Stimulated activated CD4-positive, alpha-beta T cell treated with anti-CD3 and anti-CD28 coated beads, Interleukin-4, amount 100 ng/mL, for 1 hour (primary cell): ENCODE data around the gene MYL1.

Source experiments
- DNase-seq: peaks from one replicate; pipeline ENCODE4 v3.0.0-alpha.2; 2020

Gene MYL1

GRCh38 chr2:210315015-210315788 is at the start of gene MYL1:
Gene MYL1 (minus strand): TSS chr2:210315174. CDS start chr2:210315042, 132 bp downstream.
- DNase-seq: no peak

DNA sequence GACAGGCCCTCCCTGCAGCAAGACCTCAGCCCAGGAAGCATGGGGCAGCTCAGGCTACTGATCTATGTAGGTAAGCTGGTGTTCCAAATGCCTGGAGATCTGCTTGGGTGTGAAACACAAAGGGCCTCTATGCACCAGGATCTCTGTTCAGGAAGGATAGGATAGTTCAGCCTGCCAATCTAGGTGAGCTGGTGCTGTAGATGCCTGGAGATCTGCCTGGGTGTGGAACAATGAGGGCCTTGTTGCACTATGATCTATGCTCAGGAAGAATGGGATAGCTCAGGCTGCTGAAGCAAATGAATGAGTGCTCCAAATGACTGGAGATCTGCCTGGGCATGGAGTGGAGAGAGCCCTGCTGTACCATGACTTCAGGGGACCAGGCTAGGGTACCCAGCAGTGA is 48.9 kb upstream of the MYL1 start:
- no peak for DNase-seq

GRCh38 chr2:210363261-210363660 is 48.3 kb upstream of the MYL1 start:
- no peak for DNase-seq

DNA sequence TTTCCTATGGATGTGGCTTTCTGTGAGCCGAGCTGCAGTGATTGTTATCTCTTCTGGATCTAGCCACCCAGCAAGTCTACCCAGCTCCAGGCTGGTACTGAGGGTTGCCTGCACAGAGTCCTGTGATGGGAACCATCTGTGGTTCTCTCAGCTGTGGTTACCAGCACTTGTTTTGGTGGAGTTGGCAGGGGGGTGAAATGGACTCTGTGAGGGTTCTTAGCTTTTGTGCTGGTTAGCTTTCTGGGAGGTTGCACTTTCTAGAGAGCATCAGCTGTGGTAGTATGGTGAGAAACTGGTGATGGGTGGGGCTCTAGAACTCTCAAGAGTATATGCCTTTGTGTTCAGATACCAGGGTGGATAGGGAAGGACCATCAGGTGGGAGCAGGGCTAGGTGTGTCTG is 45.4 kb upstream of the MYL1 start:
- DNase-seq: no peak

GRCh38 chr2:210356944-210357343 is 42.0 kb upstream of the MYL1 start:
- no peak for DNase-seq

DNA sequence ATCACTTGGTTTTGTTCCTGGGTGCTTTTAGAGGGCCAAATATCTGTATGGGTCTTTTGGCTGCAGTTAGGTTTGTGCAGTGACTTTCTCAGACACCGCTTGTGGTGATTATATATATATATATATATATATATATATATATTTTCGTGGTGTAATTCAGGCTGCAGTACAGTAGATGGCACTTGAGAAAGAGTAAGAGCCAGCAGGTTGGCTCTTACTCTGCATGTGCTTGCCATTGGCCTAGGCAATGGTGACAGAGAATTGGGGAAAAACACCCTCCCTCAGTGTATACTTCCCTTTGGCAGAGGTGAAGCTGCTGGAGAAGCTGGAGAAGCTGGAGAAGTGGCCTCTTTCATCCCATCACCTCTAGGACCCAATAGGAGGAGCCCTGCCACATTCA is 22.2 kb upstream of the MYL1 start:
- no peak for DNase-seq

DNA sequence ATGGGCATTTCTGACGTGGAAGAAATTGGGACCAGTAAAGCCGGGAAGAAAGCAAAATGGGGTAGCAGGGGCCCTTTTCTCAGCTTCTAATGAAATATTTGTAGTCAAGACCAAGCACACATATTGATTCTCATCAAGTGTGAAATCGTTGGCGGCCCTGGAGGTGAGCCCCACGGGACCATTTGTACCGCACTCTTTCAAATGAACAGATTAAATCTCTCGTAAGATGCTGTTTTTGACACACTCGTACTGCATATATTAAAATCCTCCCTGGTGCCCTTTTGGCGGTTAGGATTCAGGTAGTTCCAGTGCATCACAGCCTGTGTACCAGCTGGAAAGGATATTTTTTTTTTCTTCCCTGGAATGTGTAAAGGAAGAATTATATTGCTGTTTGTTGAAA is 9.9 kb upstream of the MYL1 start:
- DNase-seq: no peak

DNA sequence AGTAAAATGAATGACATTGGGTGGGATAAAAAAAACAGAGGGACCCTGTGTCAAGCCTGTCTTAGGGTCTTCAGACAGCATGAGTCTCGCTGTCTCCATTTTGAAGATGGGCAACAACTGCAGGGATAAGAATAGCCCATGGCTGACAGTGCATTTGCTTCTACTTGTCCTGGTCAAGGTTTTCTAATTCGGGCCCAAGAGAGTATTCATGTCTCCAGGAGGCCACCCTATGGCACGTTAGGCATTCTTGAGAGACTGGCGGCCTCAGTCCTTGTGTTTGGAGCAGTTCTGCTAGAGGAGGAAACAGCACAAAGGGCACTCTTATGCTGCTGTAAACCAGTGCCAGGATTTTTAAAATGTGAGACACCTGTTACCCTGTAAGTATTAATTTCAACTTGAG is 9.5 kb upstream of the MYL1 start:
- no peak for DNase-seq

GRCh38 chr2:210323003-210323402 is 8.0 kb upstream of the MYL1 start:
- no peak for DNase-seq

DNA sequence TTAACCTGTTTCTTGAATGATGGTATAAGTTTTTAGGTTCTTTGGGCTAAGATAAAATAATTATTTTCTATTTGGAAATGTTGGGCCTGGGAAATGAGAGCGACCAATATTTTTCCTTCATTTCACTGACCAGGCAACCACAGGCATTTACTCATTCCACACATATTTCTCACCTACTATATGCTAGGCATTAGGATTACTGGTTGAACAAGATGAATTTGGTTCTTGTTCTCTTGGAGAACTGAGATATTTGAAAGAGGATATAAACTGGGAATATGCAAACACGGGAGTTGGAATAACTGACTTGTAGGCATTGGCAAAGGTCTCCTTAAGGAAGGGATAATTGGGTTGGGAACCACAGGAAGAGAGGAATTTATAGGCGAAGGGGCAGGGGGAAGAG is 3.9 kb upstream of the MYL1 start:
- DNase-seq: no peak

DNA sequence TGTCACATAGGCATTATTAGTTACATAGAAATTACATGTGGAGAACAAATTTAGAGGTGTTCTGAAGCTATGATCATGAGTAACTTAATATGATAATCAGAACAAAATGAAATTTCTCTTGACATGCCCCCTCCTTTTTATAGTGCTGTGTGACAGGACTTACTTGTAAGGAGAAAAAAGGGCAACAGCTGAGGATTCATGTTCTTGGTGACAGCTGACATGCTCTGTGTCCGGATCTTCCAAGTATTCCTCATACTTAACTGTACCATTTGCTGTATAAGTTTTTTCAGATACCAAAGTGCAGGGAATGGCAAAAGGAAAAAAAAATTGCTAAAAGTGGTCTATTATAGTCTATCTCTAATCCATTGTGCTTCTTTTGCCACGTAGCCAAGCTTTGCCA is 3.5 kb upstream of the MYL1 start:
- no peak for DNase-seq

DNA sequence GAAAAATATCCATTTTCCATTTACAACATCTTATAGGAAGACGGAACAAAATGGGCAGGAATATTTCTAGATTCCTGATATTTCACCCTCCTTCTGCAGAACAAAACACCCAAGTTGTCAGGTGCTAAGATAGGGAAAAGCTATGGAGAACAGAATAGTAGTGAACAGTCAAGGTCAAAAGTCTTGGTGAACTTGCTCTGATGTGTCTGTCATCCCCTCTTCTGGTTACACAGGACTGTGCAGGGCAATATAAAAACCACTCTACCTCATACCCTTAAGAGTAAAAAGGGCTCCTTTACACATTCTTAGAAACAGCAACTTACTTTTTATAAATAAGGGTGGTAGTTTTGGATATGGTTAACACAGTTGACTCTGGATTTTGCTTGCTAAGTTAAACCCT is 4.4 kb downstream of the MYL1 start:
- DNase-seq: no peak

DNA sequence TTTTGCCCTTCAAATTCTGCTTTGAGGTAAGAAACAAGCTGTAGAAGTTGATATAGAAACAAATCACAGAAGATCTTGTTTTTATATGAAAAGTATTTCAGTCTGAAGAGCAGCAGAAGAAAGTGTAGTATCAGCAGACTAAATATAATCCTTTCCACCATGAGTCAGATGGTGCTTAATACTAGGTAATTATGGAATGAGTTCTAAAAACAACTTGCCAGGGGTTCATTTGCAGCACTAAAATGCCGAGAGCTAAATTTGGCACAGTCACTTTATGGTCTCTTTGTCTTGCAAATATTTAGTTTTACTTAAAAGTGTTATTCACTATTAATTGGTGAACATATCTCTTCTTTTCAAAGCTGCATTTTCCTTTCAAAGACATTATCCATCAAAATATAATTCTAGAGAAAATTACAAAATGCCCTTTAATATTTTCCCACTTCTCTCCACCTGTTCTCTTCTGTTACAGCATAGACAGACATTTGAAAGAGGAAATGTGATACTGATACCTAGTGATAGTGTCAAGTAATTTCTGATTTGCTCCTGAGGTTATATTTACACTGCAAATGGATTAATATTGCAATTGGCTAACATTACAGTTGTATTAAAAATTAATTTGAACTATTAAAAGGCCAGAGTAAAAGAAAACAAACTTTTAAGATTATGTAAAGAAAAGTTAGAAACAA is 5.3 kb downstream of the MYL1 start:
- no peak for DNase-seq

DNA sequence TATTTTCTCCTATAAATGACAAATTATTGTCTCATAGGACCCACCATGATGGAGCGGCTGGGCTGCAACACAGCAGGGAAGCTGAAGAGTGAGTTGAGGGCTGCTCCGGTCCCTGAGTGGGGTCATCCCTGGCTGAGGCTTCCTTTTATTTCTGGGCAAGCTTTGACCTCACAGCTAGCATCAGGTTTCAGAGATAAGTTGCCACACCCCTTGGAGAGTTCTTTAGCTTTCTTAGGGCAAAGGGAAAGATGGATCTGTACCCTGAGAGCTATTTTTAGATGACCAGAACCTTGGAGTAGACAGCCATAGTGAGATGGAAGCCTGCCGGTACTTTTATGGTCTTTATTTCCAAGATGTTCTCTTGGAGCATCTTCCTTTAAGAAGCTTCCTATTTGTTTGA is 11.5 kb downstream of the MYL1 start:
- no peak for DNase-seq

DNA sequence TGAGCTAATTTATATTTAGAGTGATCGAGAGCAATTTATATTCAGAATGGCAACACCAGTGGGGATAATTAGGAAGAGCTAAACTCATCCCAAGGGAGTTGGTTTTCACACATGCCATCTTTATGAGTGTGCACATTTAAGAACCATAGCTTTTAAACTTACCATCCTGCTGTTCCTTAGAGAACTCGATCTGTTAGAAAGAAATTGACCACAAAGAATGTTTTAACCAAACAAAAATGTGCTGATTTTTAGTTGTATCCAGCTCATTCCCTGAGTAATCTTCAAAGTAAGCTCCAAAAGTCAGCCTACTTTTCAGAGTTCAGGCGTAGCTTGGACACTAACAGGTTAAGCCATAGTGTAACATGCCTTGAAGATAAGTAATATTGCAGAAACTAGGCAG is 12.6 kb downstream of the MYL1 start:
- no peak for DNase-seq

DNA sequence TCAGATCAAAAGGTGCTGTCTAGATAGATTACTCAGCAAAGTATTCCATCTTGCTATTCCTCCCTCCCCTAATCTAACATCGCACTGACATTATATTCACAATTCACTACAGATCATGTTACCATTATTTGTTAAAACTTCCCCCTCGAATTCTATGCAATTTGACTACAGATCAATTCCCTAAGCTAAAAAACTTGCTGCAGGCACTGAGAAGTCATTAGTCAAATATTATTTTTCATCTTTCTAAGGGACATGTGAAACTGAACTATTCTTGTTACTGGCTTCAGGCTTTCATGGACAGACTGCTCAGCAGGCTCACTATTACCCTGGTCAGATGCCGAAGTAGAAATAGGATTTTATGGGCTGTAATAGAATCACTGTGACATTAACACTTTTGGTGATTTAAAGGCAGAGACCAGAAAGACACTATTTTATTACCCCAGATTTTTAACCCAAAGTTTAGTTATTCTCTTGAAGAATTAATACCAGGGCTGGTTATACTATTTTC is 15.1 kb downstream of the MYL1 start:
- no peak for DNase-seq

- no peak for DNase-seq
Observed at GRCh38 chr2:210288408-210288807, 26.6 kb downstream of the MYL1 start.

GRCh38 chr2:210287301-210287700 is 27.7 kb downstream of the MYL1 start:
- DNase-seq: no peak

DNA sequence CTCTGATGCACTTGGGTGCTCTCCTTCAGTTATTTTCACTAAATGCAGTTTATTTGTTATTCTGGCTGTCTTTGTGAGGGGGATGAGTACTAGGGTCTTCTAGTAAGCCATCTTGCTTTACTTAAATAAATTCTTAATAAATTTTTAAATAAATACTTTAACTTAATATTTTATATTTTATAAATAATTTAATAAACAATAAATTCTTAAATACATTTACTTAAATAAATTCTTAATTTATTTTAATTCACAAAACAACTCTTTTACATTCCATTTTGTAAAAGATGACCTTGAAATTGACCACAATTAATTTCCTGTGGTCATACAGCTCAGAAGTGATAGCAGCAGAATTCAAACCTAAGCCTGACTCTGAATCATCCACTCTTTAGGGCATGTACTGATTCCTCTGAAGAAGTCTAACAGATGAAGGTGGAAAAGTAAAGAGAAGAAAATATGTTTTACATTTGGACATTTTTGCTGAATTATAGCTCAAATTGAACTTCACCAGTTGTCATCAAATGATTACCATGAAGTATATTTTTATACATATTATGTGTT is 28.8 kb downstream of the MYL1 start:
- DNase-seq: no peak

GRCh38 chr2:210277133-210277532 is 37.8 kb downstream of the MYL1 start:
- DNase-seq: no peak

DNA sequence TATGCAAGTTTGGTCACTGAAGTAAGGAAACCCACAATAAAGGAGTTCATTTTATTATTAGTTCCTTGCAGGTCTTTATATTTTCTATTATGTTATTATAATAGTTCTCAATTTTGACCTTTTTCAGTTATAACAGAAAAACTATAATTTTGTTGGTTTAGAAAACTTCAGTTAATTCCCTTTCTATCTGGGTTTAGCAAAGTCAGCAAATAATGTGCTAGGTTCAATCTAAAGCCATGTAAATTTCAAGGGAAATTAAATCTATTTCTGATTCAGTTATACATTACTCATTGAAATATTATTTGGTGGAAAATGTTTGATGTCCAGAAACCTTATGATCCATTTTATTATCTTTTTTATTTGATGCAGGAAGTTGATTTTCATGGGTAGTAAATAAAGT is 43.7 kb downstream of the MYL1 start:
- no peak for DNase-seq

DNA sequence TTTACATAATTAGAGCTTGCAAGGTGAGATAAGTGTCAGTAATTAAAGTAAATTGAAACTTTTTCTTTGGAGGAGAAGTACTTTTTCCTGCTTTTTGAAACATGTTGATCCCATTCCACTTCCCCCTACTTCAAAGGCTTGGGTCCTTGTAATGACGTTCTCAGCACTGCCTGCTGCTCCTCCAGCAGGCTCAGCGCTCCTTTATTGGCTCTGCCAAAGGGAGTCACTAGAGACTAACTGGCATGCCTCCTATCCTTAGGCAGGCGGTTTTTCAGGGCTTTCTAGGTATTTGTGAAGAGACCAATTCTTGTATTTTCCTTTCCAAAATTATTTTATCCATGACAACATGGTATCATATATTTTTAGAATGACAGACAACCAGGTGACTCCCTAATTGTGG is 45.8 kb downstream of the MYL1 start:
- no peak for DNase-seq

GRCh38 chr2:210268281-210268680 is 46.7 kb downstream of the MYL1 start:
- DNase-seq: no peak

DNA sequence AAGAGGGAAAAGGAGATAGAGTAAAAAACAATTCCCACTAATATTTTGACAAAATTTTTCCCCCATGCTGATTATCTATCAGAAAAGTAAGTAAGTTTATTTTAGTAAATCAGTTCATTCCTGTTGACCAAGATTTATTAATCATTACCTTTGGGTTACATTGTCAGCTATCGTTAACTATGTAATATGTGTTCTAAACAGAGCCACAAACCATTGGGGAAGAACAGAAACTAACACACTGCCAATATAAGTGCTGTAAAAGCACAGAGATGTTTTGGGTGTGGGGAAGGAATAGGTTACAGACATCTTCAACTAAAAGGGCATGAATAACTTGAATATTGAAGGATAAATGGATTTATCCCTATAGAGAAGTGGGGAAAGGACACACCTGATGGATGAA is 47.3 kb downstream of the MYL1 start:
- no peak for DNase-seq
